Activated CD4-positive, alpha-beta T cell treated with anti-CD3 and anti-CD28 coated beads, Interleukin-2, Interleukin-4, amounts not matched to agents 100 ng/mL and 50 ng/mL, durations not matched to agents 16 hours and 8 hours (primary cell): ENCODE results near the gene SYCP2.
"Not testable (repeated sequence)": the region's sequence is repeated elsewhere in the genome, so short reads cannot be mapped to it uniquely, and the experiment has no call there.

Source experiments
- DNase-seq: peaks from one replicate; pipeline ENCODE4 v3.0.0-alpha.2; 2020; ENCODE audit warnings: low spot score

The SYCP2 gene

GRCh38 chr20:59895908-59896307 is 37.5 kb downstream of the SYCP2 start:
- no peak for DNase-seq

GRCh38 chr20:59891581-59891980 is 41.9 kb downstream of the SYCP2 start:
- no peak for DNase-seq

GRCh38 chr20:59890035-59890434 is 43.4 kb downstream of the SYCP2 start:
- DNase-seq: not testable (repeated sequence)

GRCh38 chr20:59888050-59888449 is 45.4 kb downstream of the SYCP2 start:
- DNase-seq: no peak

DNA sequence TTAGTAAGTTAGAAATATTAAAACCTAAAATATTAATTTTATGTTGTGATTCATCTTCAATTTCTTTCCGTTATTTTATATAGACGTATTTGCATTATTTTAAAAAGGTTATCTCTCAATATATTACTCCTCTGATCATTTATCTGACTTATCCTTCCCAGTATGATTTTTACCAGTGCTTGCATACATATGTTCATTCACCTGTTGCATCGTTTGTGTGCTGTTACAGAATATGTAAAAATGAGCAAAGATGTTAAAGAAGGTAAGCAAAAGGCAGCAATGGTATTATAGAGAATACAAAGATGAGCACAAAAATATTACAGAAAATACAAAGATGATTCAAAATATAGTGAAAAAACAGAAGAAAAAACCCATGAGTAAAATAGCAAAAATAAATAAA is 48.9 kb downstream of the SYCP2 start:
- no peak for DNase-seq

GRCh38 chr20:59880198-59880597 is 53.2 kb downstream of the SYCP2 start:
- DNase-seq: no peak

DNA sequence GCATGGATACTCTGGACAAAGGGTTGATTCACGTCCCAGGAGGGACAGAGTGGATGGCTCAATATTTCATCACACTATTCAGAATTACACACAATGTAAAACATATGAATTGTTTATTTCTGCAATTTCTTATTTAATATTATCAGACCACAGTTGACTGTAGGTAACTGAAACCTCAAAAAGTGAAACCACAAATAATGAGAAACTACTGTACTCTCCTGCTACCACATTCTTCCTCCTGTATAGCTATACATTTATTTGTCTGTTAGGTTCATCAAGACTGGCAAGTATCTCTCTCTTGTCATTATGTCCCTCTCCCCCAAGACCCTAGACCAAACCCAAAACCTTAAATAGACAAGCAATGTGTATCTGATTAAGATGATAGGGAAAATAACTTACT is 60.0 kb downstream of the SYCP2 start:
- no peak for DNase-seq

DNA sequence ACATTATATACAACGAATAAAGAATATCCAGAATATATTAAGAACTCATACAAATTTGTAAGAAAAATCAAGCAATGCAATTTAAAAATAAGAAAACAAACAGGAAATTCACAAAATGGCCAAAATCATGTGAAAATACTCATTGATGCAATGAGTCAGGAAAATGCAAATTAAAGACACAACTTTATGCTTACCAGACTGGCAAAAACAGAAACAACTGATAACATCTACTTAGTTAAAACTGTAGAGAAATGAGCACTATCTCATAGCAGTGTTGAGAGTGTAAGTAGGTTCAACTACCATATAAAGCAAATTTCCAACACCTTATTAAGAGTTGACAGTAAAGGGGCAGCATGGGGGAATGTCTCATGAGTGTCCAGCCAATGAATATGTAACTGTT is 62.3 kb downstream of the SYCP2 start:
- DNase-seq: no peak

DNA sequence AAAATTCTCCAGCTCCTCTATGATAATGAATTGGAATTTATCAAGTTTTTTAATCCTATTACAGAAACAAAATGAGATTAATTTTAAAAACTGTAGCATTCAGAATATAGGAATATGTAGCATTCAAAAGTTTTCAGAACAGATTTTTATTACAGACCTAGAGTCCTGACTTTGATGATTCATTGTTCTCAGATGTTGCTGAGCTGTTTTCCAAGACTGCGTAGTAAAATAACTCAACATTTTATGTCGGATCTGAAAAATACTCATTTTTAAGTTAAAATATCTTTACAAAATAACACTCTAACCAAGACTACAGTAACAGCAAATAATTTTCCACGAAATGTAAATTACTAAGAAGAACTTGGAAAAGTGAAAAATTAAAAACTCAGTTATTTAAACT is 67.1 kb downstream of the SYCP2 start:
- no peak for DNase-seq

DNA sequence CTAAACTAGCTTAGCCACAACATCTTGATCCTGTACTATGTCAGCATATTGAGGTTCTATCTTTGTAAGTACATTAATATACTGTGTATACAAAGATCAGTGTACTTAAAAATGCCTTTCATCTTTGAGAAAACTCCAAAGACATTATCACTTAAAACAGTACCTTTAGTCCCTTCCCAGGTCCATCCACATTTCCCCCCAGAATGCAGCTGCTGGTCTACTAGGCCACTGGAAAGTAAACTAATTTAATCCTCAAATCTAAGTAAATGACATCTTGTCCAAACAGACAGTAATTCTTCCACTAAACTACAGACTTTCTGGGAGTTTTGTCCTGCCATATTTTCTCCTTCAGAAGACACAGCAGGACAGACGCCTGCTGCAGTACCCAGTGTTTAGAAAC is 68.7 kb downstream of the SYCP2 start:
- no peak for DNase-seq

DNA sequence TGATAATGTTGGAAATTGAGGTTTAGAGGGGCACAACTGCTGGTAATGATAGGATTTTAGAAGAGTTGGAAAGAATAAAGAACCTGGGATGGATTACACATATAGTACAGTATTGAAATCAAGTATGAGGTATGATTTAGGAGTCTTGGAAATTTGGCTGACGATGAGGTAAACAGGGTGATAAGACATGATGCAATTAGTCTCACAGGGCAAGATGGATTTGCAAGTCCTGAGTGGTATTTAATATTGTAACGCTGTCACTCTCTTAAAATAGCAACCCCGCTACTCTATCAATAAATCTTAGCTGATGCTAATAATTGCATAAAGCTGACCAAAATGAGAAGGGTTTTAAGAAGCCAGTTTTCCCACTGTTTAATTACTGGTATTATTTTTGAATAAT is 70.4 kb downstream of the SYCP2 start:
- DNase-seq: no peak

DNA sequence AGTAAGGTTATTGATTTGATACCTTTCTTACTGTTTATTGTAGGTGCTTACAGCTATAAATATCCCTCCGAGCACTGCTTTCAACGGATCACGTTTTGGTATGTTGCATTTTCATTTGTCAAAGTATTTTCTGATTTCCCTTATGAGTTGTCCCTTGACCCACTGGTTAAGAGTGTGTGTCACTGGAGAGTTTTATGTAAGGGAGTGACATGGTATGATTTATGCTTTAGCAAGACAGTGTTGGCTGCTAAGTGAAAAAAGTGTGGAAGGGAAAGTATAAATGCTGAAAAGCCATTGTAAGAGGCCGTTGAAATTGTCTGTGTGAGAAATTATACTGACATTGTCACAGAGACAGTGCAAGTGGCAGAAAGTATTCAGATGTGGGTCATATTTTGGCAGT is 72.0 kb downstream of the SYCP2 start:
- DNase-seq: no peak

- no peak for DNase-seq
Observed at GRCh38 chr20:59858425-59858824, 75.0 kb downstream of the SYCP2 start.

DNA sequence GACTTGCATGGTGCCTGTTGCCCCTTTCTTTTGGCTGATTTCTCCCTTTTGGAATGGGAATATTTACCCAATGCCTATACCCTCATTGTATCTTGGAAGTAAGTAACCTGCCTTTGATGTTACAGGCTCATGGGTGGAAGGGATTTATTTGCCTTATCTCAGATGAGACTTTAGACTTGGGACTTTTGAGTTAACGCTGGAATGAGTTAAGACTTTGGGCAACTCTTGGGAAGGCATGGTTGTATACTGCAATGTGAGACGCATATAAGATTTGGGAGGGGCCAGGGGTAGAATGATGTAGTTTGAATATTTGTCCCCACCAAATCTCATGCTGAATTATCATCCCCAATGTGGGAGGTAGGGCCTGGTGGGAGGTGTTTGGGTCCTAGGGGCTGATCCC is 75.5 kb downstream of the SYCP2 start:
- DNase-seq: no peak

DNA sequence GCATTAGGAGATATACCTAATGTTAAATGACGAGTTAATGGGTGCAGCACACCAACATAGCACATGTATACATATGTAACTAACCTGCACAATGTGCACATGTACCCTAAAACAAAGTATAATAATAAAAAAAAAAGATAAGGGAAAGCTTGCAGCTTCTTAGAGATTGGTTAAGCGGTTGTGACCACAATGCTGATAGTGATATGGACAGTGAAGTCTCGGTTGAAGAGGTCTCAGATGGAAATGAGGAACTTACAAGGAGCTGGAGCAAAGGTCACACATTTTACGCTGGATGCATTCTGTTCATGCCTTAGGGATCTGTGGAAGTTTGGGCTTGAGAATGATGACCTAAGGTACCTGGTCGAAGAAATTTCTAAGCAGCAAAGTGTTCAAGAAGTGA is 76.5 kb downstream of the SYCP2 start:
- DNase-seq: not testable (repeated sequence)

DNA sequence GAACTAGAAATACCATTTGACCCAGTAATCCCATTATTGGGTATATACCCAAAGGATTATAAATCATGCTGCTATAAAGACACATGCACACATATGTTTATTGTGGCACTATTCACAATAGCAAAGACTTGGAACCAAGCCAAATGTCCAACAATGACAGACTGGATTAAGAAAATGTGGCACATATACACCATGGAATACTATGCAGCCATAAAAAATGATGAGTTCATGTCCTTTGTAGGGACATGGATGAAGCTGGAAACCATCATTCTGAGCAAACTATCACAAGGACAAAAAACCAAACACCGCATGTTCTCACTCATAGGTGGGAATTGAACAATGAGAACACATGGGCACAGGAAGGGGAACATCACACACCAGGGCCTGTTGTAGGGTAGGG is 76.9 kb downstream of the SYCP2 start:
- not testable (repeated sequence) for DNase-seq

- DNase-seq: peak; percentile 38
Observed at GRCh38 chr20:59850018-59850641, 83.3 kb downstream of the SYCP2 start.

DNA sequence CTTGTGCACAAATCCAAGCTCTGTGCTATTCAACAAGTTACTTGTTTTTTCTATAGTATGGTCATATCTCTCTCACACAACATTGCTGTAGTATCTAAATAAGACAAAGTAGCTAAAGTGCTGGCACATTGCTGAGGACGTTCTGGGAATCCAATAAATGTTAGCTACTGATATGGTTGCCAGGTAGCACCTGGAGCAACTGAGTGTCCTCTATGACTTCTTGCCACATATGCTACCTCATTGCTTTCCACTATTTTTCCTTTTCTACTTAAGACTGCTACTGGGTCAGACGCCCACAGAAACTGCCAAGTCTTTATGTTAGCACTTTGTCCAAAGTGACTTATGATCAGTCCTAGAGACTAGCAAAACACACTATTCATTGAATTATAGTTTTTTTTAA is 85.3 kb downstream of the SYCP2 start:
- DNase-seq: no peak

DNA sequence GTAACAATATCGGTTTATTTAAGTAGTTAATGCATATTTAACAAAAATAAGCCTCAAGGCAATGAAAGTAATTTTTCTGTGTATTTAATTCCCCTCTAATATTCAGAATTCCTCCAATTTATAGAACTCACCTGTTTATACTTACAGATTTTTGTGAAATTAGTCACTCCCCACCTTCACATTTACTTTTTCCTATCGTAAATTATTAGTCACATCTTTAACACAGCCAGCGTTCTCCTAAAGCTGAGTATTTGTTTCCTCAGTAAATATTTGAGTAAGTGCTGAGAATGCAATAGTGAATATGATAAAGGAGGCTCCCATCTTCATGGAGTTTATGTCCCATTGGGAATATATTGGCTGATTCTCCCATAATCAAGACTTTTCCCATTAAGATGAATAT is 88.0 kb downstream of the SYCP2 start:
- DNase-seq: no peak

- DNase-seq: no peak
Observed at GRCh38 chr20:59839400-59839799, 94.0 kb downstream of the SYCP2 start.

GRCh38 chr20:59837623-59838394 is 95.6 kb downstream of the SYCP2 start:
- no peak for DNase-seq

GRCh38 chr20:59836767-59837166 is 96.7 kb downstream of the SYCP2 start:
- no peak for DNase-seq

DNA sequence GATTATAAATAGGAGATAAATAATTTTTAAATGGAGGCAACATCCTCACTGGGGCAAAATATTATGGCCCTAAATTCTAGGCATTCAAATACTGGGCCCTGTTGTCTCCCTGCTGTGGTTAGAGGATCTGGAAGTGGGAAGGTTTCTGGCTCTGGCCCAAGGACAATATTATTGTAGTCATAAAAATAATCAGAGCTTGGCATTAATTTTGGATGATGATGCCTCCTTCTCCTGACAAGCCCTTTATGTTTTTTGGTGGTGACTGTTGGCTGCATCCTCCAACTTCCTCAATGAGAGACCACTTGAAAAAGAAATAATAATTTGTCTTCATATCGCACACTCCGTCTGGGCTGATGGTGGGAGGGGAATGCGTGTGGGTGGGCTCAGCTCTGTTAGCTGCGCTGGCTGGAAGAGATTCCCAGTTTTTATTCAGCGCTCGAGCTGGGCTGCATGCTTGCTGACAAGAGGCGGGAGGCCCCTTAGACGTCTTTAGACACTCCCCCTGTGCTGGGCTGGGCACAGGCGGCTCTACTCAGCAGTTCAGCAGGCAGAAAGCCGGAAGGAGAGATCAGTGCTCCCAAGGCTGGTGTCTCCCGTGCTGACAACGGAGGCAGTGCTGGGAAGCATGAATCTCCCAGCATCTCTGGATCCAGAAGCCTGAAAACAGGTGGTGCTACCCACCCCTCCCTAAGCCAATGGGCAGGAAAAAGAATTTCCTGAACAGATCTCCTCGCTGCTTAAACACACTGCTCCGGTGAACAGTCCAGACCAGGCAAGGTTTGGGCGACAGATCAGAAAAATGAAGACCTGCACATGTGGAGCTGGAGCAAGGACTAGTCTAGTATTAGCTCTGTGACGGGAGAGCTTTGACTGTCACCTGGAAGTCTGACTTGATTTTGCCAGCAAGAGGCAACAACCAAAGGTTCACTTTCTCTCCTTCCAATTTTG is 97.7 kb downstream of the SYCP2 start:
- DNase-seq: no peak
